Spleen (tissue), 11 donors: ENCODE measurements around the gene TMOD2. TPM values are rescaled to one million over a fixed set of nuclear protein-coding genes. Genes with fewer than 3 reads are reported as not detected.

Experiments used
- DNase-seq: peaks from one replicate; pipeline ENCODE4 v3.0.0-alpha.2; 2020
- H3K27ac ChIP-seq, 8 donors: fragments of 200-600 bp; sonication (generic) in 7 of 8; 1 replicate in 4 of 8; 2 replicates in 4 of 8; pipeline versions ENCODE4 v1.5.0 to v1.8.0; 2016 to 2021; ENCODE audit warnings: inconsistent platforms in 4 of 8, mild to moderate bottlenecking in 4 of 8, moderate library complexity in 1 of 8
- H3K27me3 ChIP-seq, 7 donors: fragments of 200-600 bp; sonication (generic) in 6 of 7; replicated peaks in 1 of 7; 1 replicate in 4 of 7; 2 replicates in 3 of 7; pipeline versions ENCODE4 v1.5.0 to v1.8.0; 2016 to 2021; ENCODE audit warnings: inconsistent platforms in 3 of 7, mild to moderate bottlenecking in 1 of 7
- H3K36me3 ChIP-seq, 6 donors: fragments of 200-600 bp; sonication (generic) in 5 of 6; 1 replicate in 4 of 6; 2 replicates in 2 of 6; pipeline versions ENCODE4 v1.5.0 to v1.8.0; 2016 to 2021; ENCODE audit warnings: inconsistent platforms in 2 of 6
- H3K4me1 ChIP-seq, 6 donors: fragments of 200-600 bp; sonication (generic) in 5 of 6; 1 replicate in 3 of 6; 2 replicates in 3 of 6; pipeline versions ENCODE4 v1.5.0 to v1.8.0; 2016 to 2021; ENCODE audit warnings: inconsistent platforms in 3 of 6
- H3K4me3 ChIP-seq, 8 donors: fragments of 200-600 bp; sonication (generic) in 7 of 8; 1 replicate in 4 of 8; 2 replicates in 4 of 8; pipeline versions ENCODE4 v1.5.0 to v1.8.0; 2016 to 2021; ENCODE audit warnings: inconsistent platforms in 4 of 8, mild to moderate bottlenecking in 4 of 8, moderate library complexity in 2 of 8
- H3K9me3 ChIP-seq, 8 donors: fragments of 200-600 bp; sonication (generic) in 7 of 8; 1 replicate in 4 of 8; 2 replicates in 4 of 8; pipeline versions ENCODE4 v1.5.0 to v1.8.0; 2016 to 2021; ENCODE audit warnings: inconsistent platforms in 4 of 8
- CTCF ChIP-seq, 11 experiments: fragments of 200-600 bp in 7 of 11; fragments of 450-650 bp in 4 of 11; sonication (generic) in 4 of 11; IDR thresholded peaks in 8 of 11; conservative IDR thresholded peaks in 3 of 11; 1 replicate in 7 of 11; 2 replicates in 4 of 11; pipeline versions ENCODE4 v1.4.0 to v1.8.0; 2016 to 2021; ENCODE audit warnings: antibody characterized with exemption in 11 of 11, inconsistent platforms in 4 of 11, mild to moderate bottlenecking in 1 of 11
- POLR2A ChIP-seq, 3 donors: fragments of 450-650 bp; IDR thresholded peaks; one replicate each; pipeline ENCODE4 v1.5.1; 2017; ENCODE audit warnings: antibody characterized with exemption in 3 of 3, mild to moderate bottlenecking in 1 of 3
- POLR2AphosphoS5 ChIP-seq, 3 donors: sonication (generic); formaldehyde crosslinking; IDR thresholded peaks; one replicate each; pipeline ENCODE4 v1.5.1; 2017; ENCODE audit warnings: antibody characterized with exemption in 3 of 3
- WGBS, 5 donors: extraction: QIAGEN DNeasy Blood & Tissue Kit in 3 of 5; methylation state at CpG; one replicate each; pipeline versions ENCODE4 v1.1.5 to v1.1.7; 2013 to 2018; 5-methylcytosine and 5-hydroxymethylcytosine counted together
- intact Hi-C: fragments of 100-400 bp; cut with DNase I; formaldehyde crosslinking; loops from one replicate; pipeline ENCODE4 v1.15.0; 2023; ENCODE audit warnings: low total_unique reads
- polyA plus RNA-seq, 3 donors: library from polyadenylated mRNA; stranded (reverse); fragments of 200-250 nt; gene quantifications; one replicate each; pipeline ENCODE4 v1.2.1, GENCODE V29; 2013
- total RNA-seq, 7 donors: library from RNA; depleted of rRNA in 3 of 7; stranded (reverse); fragments of >200 nt in 3 of 7; fragmentation: NEBNext Ultra II Directional in 4 of 7; extraction: Animal tissue kit (Norgen Biotek cat#: 25700) in 4 of 7; gene quantifications; one replicate each; pipeline versions ENCODE4 v1.1.0 to v1.2.1, GENCODE V29; 2016 to 2021
- donor health status: healthy with polysubstance abuse.
- donor health status: DM: no; HTN: no; CAD: no; lungs with moderate emphysema.
- donor health status: DM: no; HTN: no; CAD: no.
- donor health status: Bipolar disorder and iron deficiency.
- donor health status: healthy.
- donor health status: DM: no; HTN: no; CAD: no.
- donor health status: DM: yes; HTN: yes; CAD: no.

Gene TMOD2
- total and polyA plus RNA-seq, 10 donors, result 1.3 to 21.1 (median 14.2) TPM

GRCh38 chr15:51735228-51736010 lies 16.0 kb upstream of the TMOD2 start:
- peak in 2 of 11 experiments; percentile 13 to 16 for TF ChIP-seq CTCF (IDR thresholded peaks at IDR 0.05 in 8 of 11, conservative IDR thresholded peaks at IDR 0.05 in 3 of 11)
- TF ChIP-seq POLR2A (IDR thresholded peaks at IDR 0.05), result no peak
- Histone ChIP-seq H3K36me3 (no peaks in the 10 kb centered on the region), H3K9me3 (no peaks in the 10 kb centered on the region), H3K4me3 (peak overlapping the region in 6 of 8 donors; percentile 74 to 93 (median 91)), H3K27ac (peak overlapping the region in 6 of 8 donors; percentile 89 to 96 (median 94)), H3K27me3 (no peaks in the 10 kb centered on the region), H3K4me1 (peaks cover 62 to 78% (median 74%) of the 10 kb centered on the region in 6 donors)
- WGBS, 5 donors, result 28 to 38% (median 29%) methylated on average over 5 of the region's 5 CpGs
- intact Hi-C loops, result no loop called here
- DNase-seq, result no peak

- H3K36me3 ChIP-seq, result no peaks in the 10 kb centered on the region
- peak overlapping the region; percentile 89 to 96 (median 94) for H3K27ac ChIP-seq
Measured at GRCh38 chr15:51736069-51736468, 15.3 kb upstream of the TMOD2 start.

GRCh38 chr15:51736751-51737521 lies 14.5 kb upstream of the TMOD2 start:
- TF ChIP-seq POLR2A (IDR thresholded peaks at IDR 0.05), result no peak
- peak in 1 of 3 donors; percentile 17 for TF ChIP-seq POLR2AphosphoS5 (IDR thresholded peaks at IDR 0.05)
- no peak for TF ChIP-seq CTCF (IDR thresholded peaks at IDR 0.05 in 8 of 11, conservative IDR thresholded peaks at IDR 0.05 in 3 of 11)
- Histone ChIP-seq H3K9me3 (no peaks in the 10 kb centered on the region), H3K27ac (peak overlapping the region; percentile 89 to 96 (median 94)), H3K27me3 (no peaks in the 10 kb centered on the region), H3K36me3 (no peaks in the 10 kb centered on the region), H3K4me1 (peaks cover 49 to 63% (median 59%) of the 10 kb centered on the region in 6 donors), H3K4me3 (peak overlapping the region; percentile 64 to 93 (median 86))
- intact Hi-C loops, result no loop called here
- peak; percentile 93 for DNase-seq
- 1 to 3% (median 1%) methylated on average over 7 to 69 of the region's 69 CpGs for WGBS, 5 donors

More at GRCh38 chr15:51736069-51736468, 15.3 kb upstream of the TMOD2 start:
- Histone ChIP-seq H3K4me3 (peak overlapping the region; percentile 64 to 93 (median 86)), H3K27me3 (no peaks in the 10 kb centered on the region), H3K9me3 (no peaks in the 10 kb centered on the region), H3K4me1 (peaks cover 56 to 72% (median 67%) of the 10 kb centered on the region in 6 donors)
- no peak for DNase-seq
- intact Hi-C loops, result no loop called here
- TF ChIP-seq CTCF (IDR thresholded peaks at IDR 0.05 in 8 of 11, conservative IDR thresholded peaks at IDR 0.05 in 3 of 11) (no peak), POLR2AphosphoS5 (IDR thresholded peaks at IDR 0.05) (no peak), POLR2A (IDR thresholded peaks at IDR 0.05) (no peak)
- 23 to 47% (median 29%) methylated on average over 3 of the region's 3 CpGs for WGBS, 5 donors
